GM21381 (cell line): ENCODE results near the gene IGF1R.

Source experiments
- ATAC-seq: cut with Tn5 transposase; IDR thresholded peaks from one replicate; pipeline ENCODE4 v1.9.1; 2021; ENCODE audit warnings: mild to moderate bottlenecking, moderate library complexity; ENCODE audit not compliant: unreplicated experiment

IGF1R gene

DNA sequence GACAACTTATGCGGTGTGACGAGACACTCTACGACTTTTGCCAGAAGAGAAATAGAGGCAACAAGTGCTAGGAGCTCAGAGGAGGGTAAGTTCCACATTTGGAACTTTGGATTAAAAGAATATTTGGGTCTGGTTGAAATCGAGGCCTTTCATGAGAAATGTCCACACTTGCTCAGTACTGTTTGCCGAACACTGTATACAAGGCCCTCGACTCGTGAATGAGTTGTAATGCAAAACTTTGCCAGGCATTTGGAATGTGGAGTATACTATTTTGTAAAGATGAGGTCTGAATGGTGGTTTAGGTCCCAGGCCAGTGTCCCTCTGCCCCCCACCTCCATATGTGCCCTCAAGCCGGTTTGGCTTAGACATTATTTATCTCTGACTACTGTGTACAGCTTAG is 73.9 kb downstream of the IGF1R start:
- ATAC-seq: no peak

DNA sequence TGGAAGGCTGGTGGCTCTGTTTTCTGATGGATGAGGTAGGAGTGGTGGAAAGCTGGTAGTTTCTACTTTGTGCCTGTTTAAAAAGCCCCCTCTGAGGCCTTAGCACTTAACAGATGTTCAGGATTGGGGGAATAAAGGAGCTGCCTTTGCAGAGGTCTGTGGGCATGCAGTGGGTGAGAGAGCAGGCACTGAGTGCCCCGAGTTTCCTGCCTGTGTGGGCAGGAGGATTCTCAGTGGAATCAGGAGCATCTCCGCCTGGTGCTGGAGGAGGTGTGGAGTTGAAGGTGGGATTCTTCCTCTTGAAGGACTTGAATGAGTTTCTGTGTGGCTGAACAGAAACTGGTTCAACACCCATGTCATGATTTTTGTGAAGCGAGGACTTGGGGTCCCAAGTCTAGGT is 74.3 kb downstream of the IGF1R start:
- no peak for ATAC-seq

DNA sequence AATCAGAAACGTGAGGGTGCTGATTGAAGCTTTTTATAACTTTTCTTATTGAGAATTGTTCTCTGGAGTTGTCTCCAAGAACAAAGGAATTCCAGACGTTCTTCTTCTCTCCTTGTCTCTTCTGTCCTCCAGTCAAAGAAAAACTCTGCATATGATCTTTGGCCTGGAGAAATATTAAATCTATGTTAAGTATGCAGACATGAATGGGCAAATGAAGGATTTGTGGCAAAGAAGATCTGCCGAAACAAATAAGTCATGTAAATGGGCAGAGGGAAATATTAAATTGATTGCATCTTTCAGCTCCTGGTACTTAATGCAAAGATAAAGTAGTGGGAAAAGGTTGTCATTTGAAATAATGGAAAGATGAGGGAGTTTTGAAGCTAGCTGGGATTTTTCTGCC is 74.9 kb downstream of the IGF1R start:
- no peak for ATAC-seq

GRCh38 chr15:98724048-98724447 is 75.7 kb downstream of the IGF1R start:
- ATAC-seq: no peak

- no peak for ATAC-seq
These were observed 76.2 kb downstream of the IGF1R start for GRCh38 chr15:98724494-98724893.

GRCh38 chr15:98725874-98726273 is 77.5 kb downstream of the IGF1R start:
- no peak for ATAC-seq

DNA sequence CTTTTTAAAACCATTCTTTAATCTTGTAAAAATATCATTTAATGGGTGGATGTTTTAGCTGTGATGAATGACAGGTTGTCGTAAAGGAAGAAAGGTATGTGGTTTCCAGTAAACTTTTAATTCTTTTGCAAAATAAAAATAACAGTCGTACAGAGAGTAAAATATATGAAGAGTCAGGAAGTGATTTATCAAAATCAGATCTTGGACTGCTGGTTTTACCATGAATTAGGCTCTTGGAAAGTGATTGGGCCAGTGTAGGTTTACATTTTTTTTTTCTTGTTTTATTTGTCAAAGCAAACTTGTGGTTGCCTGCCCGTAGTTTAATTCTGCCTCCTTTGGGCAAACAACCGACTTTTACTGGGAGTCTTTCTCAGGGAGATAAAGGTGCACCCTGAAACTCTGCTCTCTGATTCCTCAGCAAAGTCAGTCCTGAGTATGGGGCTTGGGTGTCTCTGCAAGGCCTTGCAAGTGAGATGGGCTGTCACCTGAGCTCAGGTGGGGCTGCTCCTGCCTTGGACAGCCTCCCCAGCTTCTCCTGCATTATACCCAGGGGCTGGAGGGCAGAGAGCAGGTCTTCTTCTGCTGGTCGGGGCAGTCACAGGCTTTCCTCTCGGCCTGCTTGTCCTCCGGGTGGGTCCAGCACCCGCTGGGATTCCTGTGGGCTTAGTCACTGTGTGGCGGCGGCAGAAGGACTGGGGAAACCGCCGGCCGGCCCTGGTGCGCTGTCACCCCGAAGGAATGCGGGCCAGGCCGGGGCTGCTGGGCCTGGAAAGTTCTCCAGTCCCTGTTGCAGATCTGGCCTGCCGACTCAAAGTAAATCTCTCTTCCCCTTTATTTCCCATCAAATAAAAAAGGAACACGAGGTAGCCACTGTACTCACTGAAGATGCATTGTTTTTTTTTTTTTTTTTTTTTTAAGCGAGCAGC is 79.0 kb downstream of the IGF1R start:
- no peak for ATAC-seq

- no peak for ATAC-seq
These were observed 79.9 kb downstream of the IGF1R start for GRCh38 chr15:98728082-98728810.

- no peak for ATAC-seq
These were observed 80.4 kb downstream of the IGF1R start for GRCh38 chr15:98728811-98729160.

DNA sequence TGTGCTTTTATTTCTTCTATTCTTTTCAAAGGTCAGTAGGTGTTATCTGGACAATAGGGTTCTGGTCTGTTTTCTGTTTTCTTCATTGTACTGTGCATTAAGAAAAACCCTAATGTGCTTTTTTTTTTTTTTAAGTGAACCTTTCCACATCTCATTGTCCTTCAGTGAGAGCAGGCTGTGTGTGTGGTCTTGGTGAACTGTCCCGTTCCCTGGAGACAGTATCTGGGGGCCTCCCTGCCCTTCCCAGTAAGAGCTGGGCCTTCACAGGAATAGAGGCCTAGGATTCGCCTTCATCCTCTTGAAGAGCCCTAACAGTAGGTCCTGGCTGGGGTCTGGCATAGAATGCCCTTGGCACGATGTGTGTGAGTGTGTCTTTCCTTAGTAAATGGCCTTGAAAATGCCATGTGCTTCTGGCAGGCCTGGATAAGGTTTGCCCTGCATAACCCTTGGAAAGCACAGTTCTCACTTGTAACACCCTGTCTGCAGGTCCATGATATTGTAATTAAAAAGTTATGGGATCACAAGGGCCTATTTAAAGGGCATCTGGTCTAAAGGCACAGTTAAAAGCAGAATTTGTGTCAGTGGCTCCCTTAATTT is 81.2 kb downstream of the IGF1R start:
- ATAC-seq: no peak

GRCh38 chr15:98730860-98731711 is 82.7 kb downstream of the IGF1R start:
- ATAC-seq: no peak

GRCh38 chr15:98731712-98732450 is 83.5 kb downstream of the IGF1R start:
- ATAC-seq: no peak

DNA sequence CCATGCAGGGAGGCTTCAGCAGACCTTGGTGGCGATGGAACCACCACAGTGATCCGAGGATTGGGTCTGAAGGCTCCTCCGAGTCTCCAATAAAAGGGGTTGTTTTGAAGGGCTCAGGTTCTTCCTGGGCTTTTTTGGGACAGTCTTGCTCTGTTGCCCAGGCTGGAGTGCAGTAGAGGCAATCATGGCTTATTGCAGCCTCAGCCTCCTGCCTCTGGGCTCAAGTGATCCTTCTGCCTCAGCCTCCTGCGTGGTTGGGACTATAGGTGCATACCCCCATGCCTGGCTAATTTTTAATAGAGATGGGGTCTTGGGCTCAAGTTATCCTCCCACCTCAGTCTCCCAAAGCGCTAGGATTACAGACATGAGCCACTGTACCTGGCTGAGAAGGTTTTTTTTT is 84.8 kb downstream of the IGF1R start:
- no peak for ATAC-seq

- no peak for ATAC-seq
These were observed 86.3 kb downstream of the IGF1R start for GRCh38 chr15:98734466-98735199.

- ATAC-seq: no peak
These were observed 87.0 kb downstream of the IGF1R start for GRCh38 chr15:98735304-98735703.

GRCh38 chr15:98735895-98736617 is 87.7 kb downstream of the IGF1R start:
- no peak for ATAC-seq

GRCh38 chr15:98737159-98737558 is 88.8 kb downstream of the IGF1R start:
- ATAC-seq: no peak

GRCh38 chr15:98737721-98738120 is 89.4 kb downstream of the IGF1R start:
- no peak for ATAC-seq
